Activated B cell treated with CpG ODN at 0.5 μM for 24 hours (primary cell): ENCODE results near the gene CEACAM6. TPM values are rescaled to one million over a fixed set of nuclear protein-coding genes. Genes with fewer than 3 reads are reported as not detected.
A peak's percentile ranks its signal among the peaks of the same experiment; 100 is the strongest.

Experiments used
- ATAC-seq: fragments of 200-7000 bp; cut with Tn5 transposase; one replicate; pipeline ENCODE4 v1.10.0; 2021; ENCODE audit warnings: low read depth, mild to moderate bottlenecking, moderate library complexity
- CTCF ChIA-PET: fragments of 350-600 bp; sonication (Branson Sonifier 250); formaldehyde crosslinking; loops from one replicate; lab custom pipeline; 2021; ENCODE audit warnings: antibody characterized with exemption; lab: Charles Lee
- POLR2A ChIA-PET: fragments of 350-600 bp; sonication (Branson Sonifier 250); formaldehyde crosslinking; loops from one replicate; lab custom pipeline; 2021; ENCODE audit warnings: antibody characterized with exemption; lab: Charles Lee
- DNase-seq: peaks from one replicate; pipeline ENCODE4 v3.0.0; 2022
- H3K27ac Mint-ChIP-seq: one replicate; pipeline ENCODE4 v1.8.0; 2020; ENCODE audit warnings: mixed read lengths
- H3K27me3 Mint-ChIP-seq: one replicate; pipeline ENCODE4 v1.8.0; 2021; ENCODE audit warnings: mixed read lengths
- H3K36me3 Mint-ChIP-seq: one replicate; pipeline ENCODE4 v1.8.0; 2021; ENCODE audit warnings: low read depth, mixed read lengths
- H3K4me1 Mint-ChIP-seq: one replicate; pipeline ENCODE4 v1.8.0; 2021; ENCODE audit warnings: mixed read lengths
- H3K4me3 Mint-ChIP-seq: one replicate; pipeline ENCODE4 v1.8.0; 2020; ENCODE audit warnings: mild to moderate bottlenecking, mixed read lengths
- H3K9me3 Mint-ChIP-seq: one replicate; pipeline ENCODE4 v1.8.0; 2020; ENCODE audit warnings: mixed read lengths
- CTCF ChIP-seq: fragments of 200-600 bp; IDR thresholded peaks from one replicate; pipeline ENCODE4 v1.8.0; 2022; ENCODE audit warnings: antibody characterized with exemption, mild to moderate bottlenecking
- intact Hi-C: fragments of 100-400 bp; cut with micrococcal nuclease; formaldehyde crosslinking; loops from one replicate; pipeline ENCODE4 v1.15.1; 2024
- total RNA-seq: library from RNA; stranded (reverse); gene quantifications from 2 replicates; pipeline ENCODE4 v1.2.3, GENCODE V29; 2022

CEACAM6 gene
- total RNA-seq, 1 donor from 2014 or later = not detected

GRCh38 chr19:41776700-41777099 lies 21.4 kb downstream of the CEACAM6 start:
- no peaks in the 10 kb centered on the region for H3K9me3 Mint-ChIP-seq
- no peak overlapping the region for H3K4me3 Mint-ChIP-seq
- POLR2A ChIA-PET = interaction anchor here (0.7 kb wide), 1 partner anchor 268 kb away, joined by 3 read pairs; no protein-coding TSS in a partner anchor
- intact Hi-C loops = no loop called here
- ATAC-seq (no peak), DNase-seq (no peak)
- CTCF ChIA-PET = interaction anchor here (1.8 to 2.3 kb wide), 2 partner anchors 16 to 23 kb away, joined by 4 to 9 read pairs; no protein-coding TSS in a partner anchor
- H3K36me3 Mint-ChIP-seq = no peaks in the 10 kb centered on the region
- no peak overlapping the region for H3K27ac Mint-ChIP-seq
- H3K27me3 Mint-ChIP-seq = peaks cover 14% of the 10 kb centered on the region
- TF ChIP-seq CTCF = no peak
- no peaks in the 10 kb centered on the region for H3K4me1 Mint-ChIP-seq

- intact Hi-C loops = no loop called here
- Mint-ChIP-seq H3K36me3 (no peaks in the 10 kb centered on the region), H3K4me3 (no peak overlapping the region), H3K27me3 (peaks cover 14% of the 10 kb centered on the region), H3K9me3 (no peaks in the 10 kb centered on the region), H3K4me1 (peaks cover 24% of the 10 kb centered on the region), H3K27ac (peak overlapping the region; percentile 11)
- ChIA-PET POLR2A (no interaction called here), CTCF (interaction anchor here (2.4 to 4.3 kb wide), 2 partner anchors 31 to 38 kb away, joined by 10 to 61 read pairs; no protein-coding TSS in a partner anchor)
- ATAC-seq (peak; percentile 40), DNase-seq (no peak)
- TF ChIP-seq CTCF = no peak
These were observed 28.3 kb downstream of the CEACAM6 start for GRCh38 chr19:41783612-41784011.

GRCh38 chr19:41784312-41784711 lies 29.0 kb downstream of the CEACAM6 start:
- ChIA-PET POLR2A (no interaction called here), CTCF (interaction anchor here (1.2 to 4.3 kb wide), 6 partner anchors 9 to 143 kb away, joined by 5 to 61 read pairs (median 8); partner anchors contain the start of genes CEACAM3 and CEACAM6)
- ATAC-seq = no peak
- no peaks in the 10 kb centered on the region for H3K36me3 Mint-ChIP-seq
- intact Hi-C loops = no loop called here
- H3K27me3 Mint-ChIP-seq = peaks cover 16% of the 10 kb centered on the region
- H3K27ac Mint-ChIP-seq = peak overlapping the region; percentile 33
- DNase-seq = no peak
- H3K4me1 Mint-ChIP-seq = peaks cover 24% of the 10 kb centered on the region
- TF ChIP-seq CTCF = no peak
- H3K4me3 Mint-ChIP-seq = peak overlapping the region; percentile 50
- no peaks in the 10 kb centered on the region for H3K9me3 Mint-ChIP-seq

GRCh38 chr19:41784743-41785142 lies 29.4 kb downstream of the CEACAM6 start:
- no peak for TF ChIP-seq CTCF
- intact Hi-C loops = loop anchor here (1.0 kb wide), 2 partner anchors 31 to 77 kb away; no protein-coding TSS in a partner anchor
- Mint-ChIP-seq H3K4me1 (peaks cover 24% of the 10 kb centered on the region), H3K27me3 (peaks cover 14% of the 10 kb centered on the region), H3K36me3 (no peaks in the 10 kb centered on the region), H3K9me3 (no peaks in the 10 kb centered on the region), H3K27ac (peak overlapping the region; percentile 33), H3K4me3 (peak overlapping the region; percentile 50)
- ChIA-PET POLR2A (no interaction called here), CTCF (interaction anchor here (0.6 to 4.3 kb wide), 7 partner anchors 10 to 143 kb away, joined by 4 to 61 read pairs (median 7); partner anchors contain the start of genes CEACAM3 and CEACAM6)
- ATAC-seq (peak; percentile 29), DNase-seq (no peak)

GRCh38 chr19:41785653-41786052 lies 30.3 kb downstream of the CEACAM6 start:
- peaks cover 24% of the 10 kb centered on the region for H3K4me1 Mint-ChIP-seq
- ATAC-seq (peak; percentile 92), DNase-seq (peak; percentile 36)
- ChIA-PET POLR2A (no interaction called here), CTCF (interaction anchor here (1.2 to 4.3 kb wide), 6 partner anchors 10 to 144 kb away, joined by 5 to 61 read pairs (median 8); partner anchors contain the start of genes CEACAM3 and CEACAM6)
- intact Hi-C loops = loop anchor here (1.0 kb wide), 2 partner anchors 32 to 78 kb away; no protein-coding TSS in a partner anchor
- H3K4me3 Mint-ChIP-seq = peak overlapping the region; percentile 61
- H3K27me3 Mint-ChIP-seq = peaks cover 16% of the 10 kb centered on the region
- no peaks in the 10 kb centered on the region for H3K36me3 Mint-ChIP-seq
- H3K27ac Mint-ChIP-seq = no peak overlapping the region
- H3K9me3 Mint-ChIP-seq = no peaks in the 10 kb centered on the region
- no peak for TF ChIP-seq CTCF
